Thoracic aorta (tissue), 2 donors: ENCODE measurements around the gene TMEM255B. TPM values are rescaled to one million over a fixed set of nuclear protein-coding genes. Genes with fewer than 3 reads are reported as not detected.

Experiments
- ATAC-seq: fragments of 150-250 bp; one replicate; pipeline ENCODE4 v1.8.0; 2017; ENCODE audit warnings: low read depth; ENCODE audit not compliant: insufficient number of reproducible peaks, low FRiP score
- DNase-seq: peaks from one replicate; pipeline ENCODE4 v3.0.0-alpha.2; 2020; ENCODE audit warnings: low spot score
- H3K27ac ChIP-seq, 2 donors: fragments of 200-600 bp; sonication (generic); 1 replicate in 1 of 2; 2 replicates in 1 of 2; pipeline ENCODE4 v1.5.1; 2016; ENCODE audit warnings: mild to moderate bottlenecking in 2 of 2, moderate library complexity in 2 of 2
- H3K27me3 ChIP-seq: fragments of 200-600 bp; sonication (generic); replicated peaks from 2 replicates; pipeline ENCODE4 v1.6.0; 2016; ENCODE audit warnings: mild to moderate bottlenecking; ENCODE audit not compliant: insufficient read depth
- H3K36me3 ChIP-seq: fragments of 200-600 bp; sonication (generic); one replicate; pipeline ENCODE4 v1.5.1; 2016
- H3K4me1 ChIP-seq, 2 donors: fragments of 200-600 bp; sonication (generic); 1 replicate in 1 of 2; 2 replicates in 1 of 2; pipeline versions ENCODE4 v1.5.1 to v1.6.0; 2016; ENCODE audit warnings: low read depth in 2 of 2, mild to moderate bottlenecking in 1 of 2; ENCODE audit not compliant: control insufficient read depth in 1 of 2
- H3K4me3 ChIP-seq: fragments of 200-600 bp; sonication (generic); 2 replicates; pipeline ENCODE4 v1.5.1; 2016; ENCODE audit warnings: mild to moderate bottlenecking
- H3K9me3 ChIP-seq: fragments of 200-600 bp; sonication (generic); 2 replicates; pipeline ENCODE4 v1.5.1; 2016
- total RNA-seq, 2 donors: library from RNA; depleted of rRNA; stranded (reverse); fragments of >200 nt; gene quantifications; one replicate each; pipeline versions ENCODE4 v1.1.0 to v1.2.3, GENCODE V29; 2016
- TF ChIP-seq, protein P1 (sequence below): fragments of 200-600 bp; sonication (generic); IDR thresholded peaks from one replicate; pipeline ENCODE4 v1.5.1; 2019; ENCODE audit warnings: antibody characterized with exemption

Gene TMEM255B
- total RNA-seq, 2 donors from 2014 or later = 11.2 to 14.9 TPM

- no peak overlapping the region for H3K4me3 ChIP-seq
- no peak for DNase-seq
- H3K9me3 ChIP-seq = no peaks in the 10 kb centered on the region
- H3K36me3 ChIP-seq = peaks cover 2% of the 10 kb centered on the region
- H3K27me3 ChIP-seq = no peaks in the 10 kb centered on the region
- no peaks in the 10 kb centered on the region for H3K4me1 ChIP-seq
- no peak overlapping the region for H3K27ac ChIP-seq
- no peak for ATAC-seq
- TF ChIP-seq, protein P1, sequence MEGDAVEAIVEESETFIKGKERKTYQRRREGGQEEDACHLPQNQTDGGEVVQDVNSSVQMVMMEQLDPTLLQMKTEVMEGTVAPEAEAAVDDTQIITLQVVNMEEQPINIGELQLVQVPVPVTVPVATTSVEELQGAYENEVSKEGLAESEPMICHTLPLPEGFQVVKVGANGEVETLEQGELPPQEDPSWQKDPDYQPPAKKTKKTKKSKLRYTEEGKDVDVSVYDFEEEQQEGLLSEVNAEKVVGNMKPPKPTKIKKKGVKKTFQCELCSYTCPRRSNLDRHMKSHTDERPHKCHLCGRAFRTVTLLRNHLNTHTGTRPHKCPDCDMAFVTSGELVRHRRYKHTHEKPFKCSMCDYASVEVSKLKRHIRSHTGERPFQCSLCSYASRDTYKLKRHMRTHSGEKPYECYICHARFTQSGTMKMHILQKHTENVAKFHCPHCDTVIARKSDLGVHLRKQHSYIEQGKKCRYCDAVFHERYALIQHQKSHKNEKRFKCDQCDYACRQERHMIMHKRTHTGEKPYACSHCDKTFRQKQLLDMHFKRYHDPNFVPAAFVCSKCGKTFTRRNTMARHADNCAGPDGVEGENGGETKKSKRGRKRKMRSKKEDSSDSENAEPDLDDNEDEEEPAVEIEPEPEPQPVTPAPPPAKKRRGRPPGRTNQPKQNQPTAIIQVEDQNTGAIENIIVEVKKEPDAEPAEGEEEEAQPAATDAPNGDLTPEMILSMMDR = no peak
These were observed 11.4 kb downstream of the TMEM255B start for GRCh38 chr13:113770441-113770840.

DNA sequence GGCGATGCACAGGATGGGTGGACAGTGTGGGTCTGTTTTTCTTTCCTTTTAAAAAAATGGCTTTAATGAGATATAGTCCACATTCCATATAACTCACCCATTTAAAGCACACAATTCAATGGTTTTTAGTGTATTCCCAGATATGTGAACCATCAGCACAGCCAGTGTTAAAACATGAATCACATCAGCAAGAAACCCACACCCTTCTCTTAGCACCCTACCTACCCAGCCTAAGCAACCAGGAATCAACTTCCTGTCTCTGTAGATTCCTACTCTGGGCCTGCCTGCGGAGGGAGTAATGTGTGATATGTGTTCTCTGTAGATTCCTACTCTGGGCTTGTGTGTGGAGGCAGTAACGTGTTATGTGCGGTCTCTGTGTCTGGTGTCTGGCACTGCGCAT lies 11.9 kb downstream of the TMEM255B start:
- Histone ChIP-seq H3K27me3 (no peaks in the 10 kb centered on the region), H3K36me3 (peaks cover 2% of the 10 kb centered on the region), H3K27ac (no peak overlapping the region), H3K4me1 (no peaks in the 10 kb centered on the region), H3K4me3 (no peak overlapping the region), H3K9me3 (no peaks in the 10 kb centered on the region)
- DNase-seq (no peak), ATAC-seq (no peak)
- TF ChIP-seq, protein P1 = no peak

- ATAC-seq (no peak), DNase-seq (no peak)
- TF ChIP-seq, protein P1 = no peak
- Histone ChIP-seq H3K27me3 (no peaks in the 10 kb centered on the region), H3K27ac (no peak overlapping the region), H3K36me3 (peaks cover 2% of the 10 kb centered on the region), H3K4me1 (no peaks in the 10 kb centered on the region), H3K9me3 (no peaks in the 10 kb centered on the region), H3K4me3 (no peak overlapping the region)
These were observed 12.8 kb downstream of the TMEM255B start for GRCh38 chr13:113771709-113772331.

DNA sequence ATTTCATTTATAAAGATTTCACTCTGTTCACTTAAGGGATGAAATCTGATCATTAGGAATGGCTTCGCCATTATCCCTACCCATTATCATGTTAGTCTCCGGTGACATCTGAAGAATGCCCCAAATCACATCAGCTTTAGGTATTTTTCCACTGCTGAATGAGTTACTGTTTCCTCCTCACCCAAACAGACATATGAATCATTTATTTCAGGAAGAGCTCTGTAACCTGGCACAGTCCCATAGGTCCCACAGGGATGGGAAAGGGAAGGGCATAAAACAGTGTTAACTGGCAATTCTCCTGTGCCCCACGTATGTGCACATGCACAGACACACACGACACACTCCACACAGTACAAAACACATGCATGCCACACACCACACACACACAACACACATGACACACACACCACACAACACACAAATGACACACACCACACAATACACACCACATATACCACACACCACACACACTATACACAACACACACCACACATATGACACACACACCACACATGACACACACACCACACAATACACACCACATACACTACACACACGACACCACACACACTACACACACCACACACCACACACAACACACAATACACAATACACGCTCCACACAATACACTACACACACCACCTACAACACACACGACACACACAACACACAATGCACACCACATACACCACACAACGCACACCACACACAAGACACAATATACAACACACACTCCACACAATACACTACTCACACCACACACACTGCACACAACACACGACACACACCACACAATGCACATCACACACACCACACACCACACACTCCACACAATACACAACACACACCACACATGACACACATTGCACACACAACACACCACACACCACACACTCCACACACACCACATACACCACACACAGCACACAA lies 15.4 kb downstream of the TMEM255B start:
- H3K36me3 ChIP-seq = peaks cover 2% of the 10 kb centered on the region
- TF ChIP-seq, protein P1 = no peak
- DNase-seq (no peak), ATAC-seq (no peak)
- H3K27ac ChIP-seq = no peak overlapping the region
- no peak overlapping the region for H3K4me3 ChIP-seq
- no peaks in the 10 kb centered on the region for H3K27me3 ChIP-seq
- no peaks in the 10 kb centered on the region for H3K4me1 ChIP-seq
- H3K9me3 ChIP-seq = no peaks in the 10 kb centered on the region

DNA sequence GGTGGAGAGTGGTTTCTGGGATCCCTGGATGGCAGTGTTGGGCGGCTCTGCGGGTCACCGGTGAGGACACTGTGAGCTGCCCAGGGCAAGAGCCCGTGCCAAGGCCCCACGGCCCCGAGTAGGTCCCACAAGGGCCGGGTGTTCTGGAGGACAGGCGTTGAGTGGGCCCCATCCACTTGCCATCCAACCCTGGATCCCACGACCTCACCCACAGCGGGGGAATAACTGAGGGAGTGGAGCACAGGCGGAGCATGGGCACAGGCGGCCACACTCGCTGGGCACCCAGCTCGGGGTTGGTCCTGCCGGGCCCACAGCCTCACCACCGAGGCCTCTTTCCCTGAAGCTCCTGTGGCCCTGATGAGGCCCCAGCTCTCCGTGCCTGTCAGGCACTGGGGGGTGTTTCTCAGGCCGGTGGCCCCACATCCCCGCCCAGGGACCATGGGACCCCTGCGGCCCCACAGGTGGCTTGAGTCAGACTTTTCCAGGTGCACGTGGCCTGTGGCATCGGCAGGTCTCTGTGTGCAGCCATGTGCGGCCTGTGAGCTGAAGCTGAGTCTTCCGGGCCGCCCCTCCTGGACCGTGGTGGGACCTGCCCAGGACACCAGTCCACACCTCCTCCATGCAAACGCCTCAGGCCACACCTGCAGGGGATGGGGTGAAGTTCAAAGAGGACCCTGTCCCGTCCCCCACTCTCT lies 16.6 kb downstream of the TMEM255B start:
- ATAC-seq (no peak), DNase-seq (no peak)
- Histone ChIP-seq H3K4me3 (no peak overlapping the region), H3K4me1 (no peaks in the 10 kb centered on the region), H3K27ac (no peak overlapping the region), H3K9me3 (no peaks in the 10 kb centered on the region), H3K36me3 (peaks cover 2% of the 10 kb centered on the region), H3K27me3 (no peaks in the 10 kb centered on the region)
- TF ChIP-seq, protein P1 = no peak
